ENCODE data around the gene DDX1. TPM values are rescaled to one million over a fixed set of nuclear protein-coding genes. Genes with fewer than 3 reads are reported as not detected.

The DDX1 gene
- total RNA-seq, 1 donor from 2014 or later = 115 TPM

- Mint-ChIP-seq H3K4me1 (ENCODE audit: low read depth) (peaks cover 13% of the 10 kb centered on the region), H3K36me3 (ENCODE audit: insufficient read depth) (peaks cover 8% of the 10 kb centered on the region), H3K27me3 (no peaks in the 10 kb centered on the region), H3K4me3 (ENCODE audit: low read depth) (no peak overlapping the region), H3K9me3 (ENCODE audit: low read depth) (no peaks in the 10 kb centered on the region), H3K27ac (no peak overlapping the region)
- no peak for TF ChIP-seq CTCF (IDR thresholded peaks at IDR 0.05; ENCODE audit: unreplicated experiment)
- DNase-seq (ENCODE audit: low spot score, unreplicated experiment) = no peak
These were observed 37.0 kb upstream of the DDX1 start for GRCh38 chr2:15554525-15555218.

- Mint-ChIP-seq H3K4me1 (ENCODE audit: low read depth) (peaks cover 20% of the 10 kb centered on the region), H3K36me3 (ENCODE audit: insufficient read depth) (peaks cover 8% of the 10 kb centered on the region), H3K4me3 (ENCODE audit: low read depth) (no peak overlapping the region), H3K27ac (no peak overlapping the region), H3K9me3 (ENCODE audit: low read depth) (no peaks in the 10 kb centered on the region), H3K27me3 (no peaks in the 10 kb centered on the region)
- no peak for DNase-seq (ENCODE audit: low spot score, unreplicated experiment)
- TF ChIP-seq CTCF (IDR thresholded peaks at IDR 0.05; ENCODE audit: unreplicated experiment) = no peak
These were observed 35.9 kb upstream of the DDX1 start for GRCh38 chr2:15555760-15556193.

DNA sequence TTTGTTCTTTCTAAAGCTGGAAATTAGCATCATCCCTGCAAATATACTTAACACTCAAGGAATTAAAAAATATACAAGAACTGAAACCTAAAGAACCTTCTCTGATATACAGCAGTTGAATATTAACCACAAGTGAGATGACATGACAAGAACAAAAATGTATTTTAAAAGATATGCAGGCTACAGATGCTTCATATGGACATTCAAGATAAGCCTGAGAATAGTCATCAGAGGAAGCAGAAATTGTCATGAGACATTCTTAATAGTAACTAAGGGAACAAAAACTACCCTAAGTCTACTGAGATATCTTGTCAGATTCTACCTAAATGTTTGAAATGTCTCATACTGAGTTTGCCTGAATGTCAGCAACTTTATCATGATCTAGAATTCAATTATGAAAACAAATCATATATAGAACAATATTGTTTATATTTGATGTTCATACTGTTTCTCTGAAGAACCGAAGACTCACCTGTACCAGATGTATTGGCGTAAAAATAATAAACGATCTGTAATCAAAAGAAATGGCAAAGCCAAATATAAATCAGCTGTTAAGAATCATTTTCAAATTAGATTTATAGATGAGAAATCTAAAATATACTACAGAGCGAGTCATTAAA, 35.2 kb upstream of the DDX1 start:
- no peak for TF ChIP-seq CTCF (IDR thresholded peaks at IDR 0.05; ENCODE audit: unreplicated experiment)
- Mint-ChIP-seq H3K4me1 (ENCODE audit: low read depth) (peaks cover 20% of the 10 kb centered on the region), H3K36me3 (ENCODE audit: insufficient read depth) (peaks cover 8% of the 10 kb centered on the region)

GRCh38 chr2:15557887-15558311, 33.8 kb upstream of the DDX1 start:
- Mint-ChIP-seq H3K4me3 (ENCODE audit: low read depth) (no peak overlapping the region), H3K27ac (peak overlapping the region; percentile 56), H3K27me3 (no peaks in the 10 kb centered on the region), H3K4me1 (ENCODE audit: low read depth) (peaks cover 33% of the 10 kb centered on the region), H3K36me3 (ENCODE audit: insufficient read depth) (peaks cover 3% of the 10 kb centered on the region), H3K9me3 (ENCODE audit: low read depth) (no peaks in the 10 kb centered on the region)
- TF ChIP-seq CTCF (IDR thresholded peaks at IDR 0.05; ENCODE audit: unreplicated experiment) = no peak
- DNase-seq (ENCODE audit: low spot score, unreplicated experiment) = no peak

More for the DNA sequence above, 35.2 kb upstream of the DDX1 start:
- Mint-ChIP-seq H3K9me3 (ENCODE audit: low read depth) (no peaks in the 10 kb centered on the region), H3K27me3 (no peaks in the 10 kb centered on the region), H3K4me3 (ENCODE audit: low read depth) (no peak overlapping the region), H3K27ac (no peak overlapping the region)
- no peak for DNase-seq (ENCODE audit: low spot score, unreplicated experiment)

- Mint-ChIP-seq H3K4me1 (ENCODE audit: low read depth) (peaks cover 35% of the 10 kb centered on the region), H3K9me3 (ENCODE audit: low read depth) (no peaks in the 10 kb centered on the region), H3K27me3 (no peaks in the 10 kb centered on the region), H3K36me3 (ENCODE audit: insufficient read depth) (peaks cover 2% of the 10 kb centered on the region), H3K27ac (no peak overlapping the region), H3K4me3 (ENCODE audit: low read depth) (peak overlapping the region; percentile 99)
- DNase-seq (ENCODE audit: low spot score, unreplicated experiment) = no peak
- TF ChIP-seq CTCF (IDR thresholded peaks at IDR 0.05; ENCODE audit: unreplicated experiment) = no peak
These were observed 32.1 kb upstream of the DDX1 start for GRCh38 chr2:15559379-15560139.

Data from progenitor cell of endocrine pancreas (in vitro differentiated cells).